Measurements from ENCODE around the gene KMT5C. TPM values are rescaled to one million over a fixed set of nuclear protein-coding genes. Genes with fewer than 3 reads are reported as not detected.
"Not testable (repeated sequence)": the region's sequence is repeated elsewhere in the genome, so short reads cannot be mapped to it uniquely, and the experiment has no call there.

The KMT5C gene
- total RNA-seq, 3 donors from 2014 or later (not counting 1 experiment from before 2014, with no cell fraction given) = 44.5 to 147 (median 46.8) TPM

GRCh38 chr19:55325172-55325571 is 14.5 kb upstream of the KMT5C start, which contains the start of gene TMEM150B:
TMEM150B (minus strand) TSS chr19:55325341; CDS start chr19:55321036, 4,305 bp downstream.
- H3K9me3 ChIP-seq (ENCODE audit: control insufficient read depth, insufficient read depth, low read length) = no peaks in the 10 kb centered on the region
- intact Hi-C loops (cut with micrococcal nuclease) = no loop called here
- H3K27me3 Mint-ChIP-seq (ENCODE audit: low read depth in 2 of 2) = peaks cover 8 to 31% of the 10 kb centered on the region in 2 donors
- no peak within 1 kb of the TSS for H3K27ac ChIP-seq (ENCODE audit: low read length)
- WGBS (ENCODE audit: insufficient coverage) = 37% methylated on average over 13 of the region's 14 CpGs
- no peaks in the 10 kb centered on the region for H3K4me1 ChIP-seq (ENCODE audit: control insufficient read depth, insufficient read depth, low read length)
- DNase-seq (no peak), ATAC-seq (no peak)
- no peak within 1 kb of the TSS for H3K4me3 ChIP-seq (ENCODE audit: low read length)
- no peaks in the 10 kb centered on the region for H3K36me3 ChIP-seq (ENCODE audit: control insufficient read depth, insufficient read depth, low read length)
- no peak for TF ChIP-seq CTCF (IDR thresholded peaks at IDR 0.05)
- no peaks in the 10 kb centered on the region for H3K9me3 Mint-ChIP-seq
- no peak within 1 kb of the TSS for H3K4me3 Mint-ChIP-seq
- H3K27me3 ChIP-seq (ENCODE audit: control insufficient read depth, insufficient read depth, low read length) = no peaks in the 10 kb centered on the region
- no peak within 1 kb of the TSS for H3K27ac Mint-ChIP-seq
- no peaks in the 10 kb centered on the region for H3K4me1 Mint-ChIP-seq
- H3K36me3 Mint-ChIP-seq = no peaks in the 10 kb centered on the region

- H3K4me3 ChIP-seq (ENCODE audit: low read length); ATAC-seq; H3K27me3 ChIP-seq (ENCODE audit: control insufficient read depth, insufficient read depth, low read length); intact Hi-C loops (cut with micrococcal nuclease); H3K4me1 Mint-ChIP-seq; H3K27ac Mint-ChIP-seq; H3K4me3 Mint-ChIP-seq; H3K4me1 ChIP-seq (ENCODE audit: control insufficient read depth, insufficient read depth, low read length); H3K36me3 Mint-ChIP-seq; H3K9me3 ChIP-seq (ENCODE audit: control insufficient read depth, insufficient read depth, low read length); H3K27ac ChIP-seq (ENCODE audit: low read length); H3K36me3 ChIP-seq (ENCODE audit: control insufficient read depth, insufficient read depth, low read length); H3K9me3 Mint-ChIP-seq: not testable (repeated sequence)
- 80% methylated on average over 4 of the region's 4 CpGs for WGBS (ENCODE audit: insufficient coverage)
- H3K27me3 Mint-ChIP-seq (ENCODE audit: low read depth in 2 of 2) = peaks cover 0 to 19% of the 10 kb centered on the region in 2 donors
- DNase-seq = peak in 1 of 2 donors; percentile 40
Observed at GRCh38 chr19:55328774-55329318, 10.8 kb upstream of the KMT5C start.

GRCh38 chr19:55329791-55330190 is 9.9 kb upstream of the KMT5C start:
- H3K36me3 ChIP-seq (ENCODE audit: control insufficient read depth, insufficient read depth, low read length); H3K9me3 Mint-ChIP-seq; H3K4me1 Mint-ChIP-seq; H3K27ac Mint-ChIP-seq; H3K4me3 Mint-ChIP-seq; ATAC-seq; H3K9me3 ChIP-seq (ENCODE audit: control insufficient read depth, insufficient read depth, low read length); H3K4me1 ChIP-seq (ENCODE audit: control insufficient read depth, insufficient read depth, low read length); DNase-seq; H3K27me3 ChIP-seq (ENCODE audit: control insufficient read depth, insufficient read depth, low read length); H3K4me3 ChIP-seq (ENCODE audit: low read length); intact Hi-C loops (cut with micrococcal nuclease); H3K27ac ChIP-seq (ENCODE audit: low read length); H3K36me3 Mint-ChIP-seq: not testable (repeated sequence)
- WGBS (ENCODE audit: insufficient coverage) = 99% methylated on average over 6 of the region's 6 CpGs
- H3K27me3 Mint-ChIP-seq (ENCODE audit: low read depth in 2 of 2) = peaks cover 0 to 16% of the 10 kb centered on the region in 2 donors

- 92% methylated on average over 10 of the region's 11 CpGs for WGBS (ENCODE audit: insufficient coverage)
- no peak for DNase-seq
- H3K27ac Mint-ChIP-seq = no peak overlapping the region
Observed at GRCh38 chr19:55333870-55334269, 5.8 kb upstream of the KMT5C start.

More at GRCh38 chr19:55333870-55334269, 5.8 kb upstream of the KMT5C start:
- ATAC-seq = no peak
- peaks cover 0 to 11% of the 10 kb centered on the region in 2 donors for H3K27me3 Mint-ChIP-seq (ENCODE audit: low read depth in 2 of 2)
- H3K4me3 Mint-ChIP-seq = no peak overlapping the region
- TF ChIP-seq CTCF (IDR thresholded peaks at IDR 0.05) = no peak
- no peaks in the 10 kb centered on the region for H3K9me3 ChIP-seq (ENCODE audit: control insufficient read depth, insufficient read depth, low read length)
- no peak overlapping the region for H3K27ac ChIP-seq (ENCODE audit: low read length)
- H3K4me1 Mint-ChIP-seq = peaks cover 7% of the 10 kb centered on the region in 2 donors
- no peaks in the 10 kb centered on the region for H3K36me3 Mint-ChIP-seq
- intact Hi-C loops (cut with micrococcal nuclease) = no loop called here
- H3K4me1 ChIP-seq (ENCODE audit: control insufficient read depth, insufficient read depth, low read length) = peaks cover 9% of the 10 kb centered on the region
- H3K36me3 ChIP-seq (ENCODE audit: control insufficient read depth, insufficient read depth, low read length) = no peaks in the 10 kb centered on the region
- no peak overlapping the region for H3K4me3 ChIP-seq (ENCODE audit: low read length)
- H3K9me3 Mint-ChIP-seq = no peaks in the 10 kb centered on the region
- H3K27me3 ChIP-seq (ENCODE audit: control insufficient read depth, insufficient read depth, low read length) = peaks cover 2% of the 10 kb centered on the region

Data from natural killer cell (primary cell).